ENCODE results near the gene SLC35A3.

DNA sequence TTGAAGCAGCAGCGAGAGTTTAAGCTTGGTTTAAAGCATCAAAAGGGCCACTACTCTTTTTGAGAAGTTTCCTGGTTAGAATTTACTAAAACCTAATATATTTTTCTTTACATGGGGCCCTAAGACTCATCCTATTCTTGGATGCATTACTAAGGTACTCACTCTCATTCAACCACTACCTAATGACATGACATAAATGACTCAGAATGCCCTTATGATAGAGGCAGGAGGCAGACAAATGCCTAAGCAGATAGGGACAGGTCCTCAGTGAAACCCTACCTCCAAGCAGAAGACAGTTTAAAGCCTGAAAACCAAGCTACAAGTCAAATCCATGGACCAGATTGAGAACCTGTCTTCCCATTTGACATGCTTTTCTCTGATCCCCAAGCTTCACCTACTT is 34.3 kb upstream of the SLC35A3 start:
- TF ChIP-seq, protein P1, sequence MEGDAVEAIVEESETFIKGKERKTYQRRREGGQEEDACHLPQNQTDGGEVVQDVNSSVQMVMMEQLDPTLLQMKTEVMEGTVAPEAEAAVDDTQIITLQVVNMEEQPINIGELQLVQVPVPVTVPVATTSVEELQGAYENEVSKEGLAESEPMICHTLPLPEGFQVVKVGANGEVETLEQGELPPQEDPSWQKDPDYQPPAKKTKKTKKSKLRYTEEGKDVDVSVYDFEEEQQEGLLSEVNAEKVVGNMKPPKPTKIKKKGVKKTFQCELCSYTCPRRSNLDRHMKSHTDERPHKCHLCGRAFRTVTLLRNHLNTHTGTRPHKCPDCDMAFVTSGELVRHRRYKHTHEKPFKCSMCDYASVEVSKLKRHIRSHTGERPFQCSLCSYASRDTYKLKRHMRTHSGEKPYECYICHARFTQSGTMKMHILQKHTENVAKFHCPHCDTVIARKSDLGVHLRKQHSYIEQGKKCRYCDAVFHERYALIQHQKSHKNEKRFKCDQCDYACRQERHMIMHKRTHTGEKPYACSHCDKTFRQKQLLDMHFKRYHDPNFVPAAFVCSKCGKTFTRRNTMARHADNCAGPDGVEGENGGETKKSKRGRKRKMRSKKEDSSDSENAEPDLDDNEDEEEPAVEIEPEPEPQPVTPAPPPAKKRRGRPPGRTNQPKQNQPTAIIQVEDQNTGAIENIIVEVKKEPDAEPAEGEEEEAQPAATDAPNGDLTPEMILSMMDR (IDR thresholded peaks at IDR 0.05; ENCODE audit: borderline replicate concordance, extremely low read depth, low read length, poor library complexity, severe bottlenecking): no peak
- no peak for TF ChIP-seq EZH2 (IDR thresholded peaks at IDR 0.05; ENCODE audit: borderline replicate concordance, low read depth, low read length, severe bottlenecking)
